22Rv1 (cell line): ENCODE measurements around the gene DCXR.

Source experiments
- H3K27ac ChIP-seq: fragments of 450-650 bp; 2 replicates; pipeline ENCODE4 v1.5.1; 2017
- ZFX ChIP-seq: fragments of 450-650 bp; IDR thresholded peaks from 2 replicates; pipeline ENCODE4 v1.6.1; 2017; ENCODE audit warnings: antibody characterized with exemption, borderline replicate concordance
- TF ChIP-seq, protein P1 (sequence below): fragments of 450-650 bp; IDR thresholded peaks from 2 replicates; pipeline ENCODE4 v1.5.1; 2017; ENCODE audit warnings: mild to moderate bottlenecking

The DCXR gene

GRCh38 chr17:82008258-82008940 is 29.1 kb downstream of the DCXR start:
- TF ChIP-seq, protein P1, sequence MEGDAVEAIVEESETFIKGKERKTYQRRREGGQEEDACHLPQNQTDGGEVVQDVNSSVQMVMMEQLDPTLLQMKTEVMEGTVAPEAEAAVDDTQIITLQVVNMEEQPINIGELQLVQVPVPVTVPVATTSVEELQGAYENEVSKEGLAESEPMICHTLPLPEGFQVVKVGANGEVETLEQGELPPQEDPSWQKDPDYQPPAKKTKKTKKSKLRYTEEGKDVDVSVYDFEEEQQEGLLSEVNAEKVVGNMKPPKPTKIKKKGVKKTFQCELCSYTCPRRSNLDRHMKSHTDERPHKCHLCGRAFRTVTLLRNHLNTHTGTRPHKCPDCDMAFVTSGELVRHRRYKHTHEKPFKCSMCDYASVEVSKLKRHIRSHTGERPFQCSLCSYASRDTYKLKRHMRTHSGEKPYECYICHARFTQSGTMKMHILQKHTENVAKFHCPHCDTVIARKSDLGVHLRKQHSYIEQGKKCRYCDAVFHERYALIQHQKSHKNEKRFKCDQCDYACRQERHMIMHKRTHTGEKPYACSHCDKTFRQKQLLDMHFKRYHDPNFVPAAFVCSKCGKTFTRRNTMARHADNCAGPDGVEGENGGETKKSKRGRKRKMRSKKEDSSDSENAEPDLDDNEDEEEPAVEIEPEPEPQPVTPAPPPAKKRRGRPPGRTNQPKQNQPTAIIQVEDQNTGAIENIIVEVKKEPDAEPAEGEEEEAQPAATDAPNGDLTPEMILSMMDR = no peak
- TF ChIP-seq ZFX = no peak
- no peak overlapping the region for H3K27ac ChIP-seq

- no peak overlapping the region for H3K27ac ChIP-seq
- TF ChIP-seq, protein P1 = no peak
- no peak for TF ChIP-seq ZFX
Measured at GRCh38 chr17:82007495-82008257, 29.8 kb downstream of the DCXR start.

GRCh38 chr17:82007228-82007494 is 30.3 kb downstream of the DCXR start:
- H3K27ac ChIP-seq = no peak overlapping the region
- TF ChIP-seq, protein P1 = no peak
- no peak for TF ChIP-seq ZFX

DNA sequence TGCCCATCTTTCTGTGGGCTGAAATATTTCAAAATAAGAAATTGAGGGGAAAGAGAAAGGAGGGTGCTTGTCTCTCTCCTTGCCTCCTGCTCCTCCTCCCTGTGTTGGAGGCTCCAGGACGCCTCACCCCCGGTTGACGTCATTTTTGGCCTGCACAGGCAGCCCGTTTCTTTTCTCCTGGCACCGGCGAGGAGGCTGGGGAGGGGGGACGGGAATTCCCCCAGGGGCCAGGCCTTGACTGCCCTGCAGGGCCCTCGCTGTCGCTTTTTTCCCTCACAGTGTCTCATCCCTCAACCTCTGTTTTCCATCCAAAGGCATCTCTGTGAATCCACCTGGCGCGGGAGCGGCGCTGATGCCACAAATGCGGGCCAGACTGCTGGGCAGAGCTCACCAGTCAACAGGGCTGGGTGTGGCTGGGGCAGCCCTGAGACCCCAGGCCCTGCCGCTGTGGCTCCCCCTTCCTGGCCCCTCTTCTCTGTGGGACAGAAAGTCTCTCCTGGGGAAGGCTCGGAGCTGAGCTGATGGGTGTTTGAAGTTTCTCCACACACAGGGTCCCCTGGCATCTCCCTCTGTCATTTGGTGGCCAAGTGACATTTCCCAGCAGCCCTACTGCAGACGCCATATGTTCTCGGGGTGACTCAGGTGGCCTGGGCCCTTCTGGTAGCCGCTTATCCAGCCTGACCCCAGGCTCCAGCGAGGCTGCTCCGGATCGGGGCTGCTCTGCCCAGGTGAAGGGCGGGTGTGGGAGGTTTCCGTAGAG is 30.8 kb downstream of the DCXR start:
- TF ChIP-seq ZFX = no peak
- TF ChIP-seq, protein P1 = no peak
- no peak overlapping the region for H3K27ac ChIP-seq

- TF ChIP-seq ZFX = no peak
- TF ChIP-seq, protein P1 = no peak
- H3K27ac ChIP-seq = no peak overlapping the region
Measured at GRCh38 chr17:82005701-82006348, 31.7 kb downstream of the DCXR start.

DNA sequence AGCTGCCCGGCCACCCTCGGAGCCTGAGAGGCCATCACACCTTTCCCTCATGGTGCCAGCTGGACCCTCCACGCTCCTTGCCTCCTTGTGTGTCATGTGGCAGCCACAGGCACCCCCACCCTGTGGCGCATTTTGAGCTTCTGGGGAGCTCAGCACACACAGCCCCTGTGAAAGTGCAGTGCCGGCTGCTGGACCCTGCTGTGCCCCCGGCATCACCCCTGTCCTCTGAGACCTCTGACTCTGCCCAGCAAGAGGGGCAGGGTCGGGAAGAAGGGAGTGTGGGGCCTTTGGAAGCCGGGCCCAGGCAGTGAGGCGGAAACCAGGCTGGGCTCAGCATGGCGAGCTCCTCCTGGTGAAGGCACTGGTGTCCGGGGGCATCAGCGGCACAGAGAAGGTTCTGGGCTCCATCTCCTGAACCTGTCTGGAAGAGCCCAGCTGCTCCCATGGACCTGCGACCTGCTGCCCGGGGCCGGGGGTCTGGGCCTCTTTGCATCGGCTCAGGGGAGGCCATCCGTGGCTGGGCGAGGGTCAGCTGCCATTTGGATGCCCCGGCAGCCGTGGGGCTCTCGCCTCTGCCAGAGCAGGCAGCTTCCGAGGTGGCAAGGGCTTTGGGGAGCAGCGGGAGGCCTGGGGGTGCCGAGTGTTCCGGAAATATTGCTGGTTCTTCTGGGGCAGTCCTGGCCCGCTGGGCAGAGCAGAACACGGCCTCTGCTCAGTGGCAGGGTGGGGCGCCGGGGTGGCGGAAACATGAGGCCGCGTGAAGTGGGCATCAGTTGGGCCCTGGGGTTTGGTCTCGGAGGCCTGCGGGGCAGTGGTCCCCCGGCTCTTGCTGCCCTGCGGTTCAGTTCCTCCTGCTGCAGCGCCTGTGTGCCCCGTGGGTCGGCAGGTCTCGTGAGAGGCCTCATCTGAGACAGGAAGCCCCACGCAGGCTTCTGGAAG is 32.7 kb downstream of the DCXR start:
- no peak overlapping the region for H3K27ac ChIP-seq
- TF ChIP-seq ZFX = no peak
- TF ChIP-seq, protein P1 = no peak
